NCI-H146 (cell line): ENCODE results near the gene CDC73.
"Not testable (repeated sequence)": the region's sequence is repeated elsewhere in the genome, so short reads cannot be mapped to it uniquely, and the experiment has no call there.

ENCODE experiments used
- DNase-seq: peaks from one replicate; lab custom pipeline; 2025; lab: John Stamatoyannopoulos, UW

Gene CDC73

GRCh38 chr1:193181985-193182384, 60.2 kb downstream of the CDC73 start:
- peak; percentile 49 for DNase-seq

GRCh38 chr1:193183019-193183627, 61.3 kb downstream of the CDC73 start:
- DNase-seq = peak; percentile 73

GRCh38 chr1:193184776-193185175, 62.9 kb downstream of the CDC73 start:
- no peak for DNase-seq

- peak; percentile 10 for DNase-seq
These were observed 63.4 kb downstream of the CDC73 start for GRCh38 chr1:193185211-193185610.

- peak; percentile 81 for DNase-seq
These were observed 64.3 kb downstream of the CDC73 start, which contains the start of gene B3GALT2 for GRCh38 chr1:193185901-193186731. Gene B3GALT2, minus strand, starts transcription at chr1:193186613. Its CDS starts 5,051 bp downstream, at chr1:193181562.

- DNase-seq = peak; percentile 10
These were observed 65.3 kb downstream of the CDC73 start for GRCh38 chr1:193187114-193187513.

GRCh38 chr1:193188915-193189314, 67.1 kb downstream of the CDC73 start:
- DNase-seq = not testable (repeated sequence)

GRCh38 chr1:193189442-193190095, 67.7 kb downstream of the CDC73 start:
- no peak for DNase-seq

- DNase-seq = peak; percentile 4
These were observed 68.4 kb downstream of the CDC73 start for GRCh38 chr1:193190096-193190744.

GRCh38 chr1:193192586-193192985, 70.8 kb downstream of the CDC73 start:
- no peak for DNase-seq

GRCh38 chr1:193199940-193200339, 78.1 kb downstream of the CDC73 start:
- no peak for DNase-seq

GRCh38 chr1:193201021-193201420, 79.2 kb downstream of the CDC73 start:
- no peak for DNase-seq

GRCh38 chr1:193210996-193211395, 89.2 kb downstream of the CDC73 start:
- no peak for DNase-seq

- no peak for DNase-seq
These were observed 89.7 kb downstream of the CDC73 start for GRCh38 chr1:193211539-193211938.

GRCh38 chr1:193212637-193213036, 90.8 kb downstream of the CDC73 start:
- DNase-seq = no peak

GRCh38 chr1:193213998-193214397, 92.2 kb downstream of the CDC73 start:
- DNase-seq = no peak

- DNase-seq = peak; percentile 45
These were observed 95.1 kb downstream of the CDC73 start for GRCh38 chr1:193216920-193217319.

GRCh38 chr1:193219391-193219790, 97.6 kb downstream of the CDC73 start:
- no peak for DNase-seq

GRCh38 chr1:193221651-193222050, 99.8 kb downstream of the CDC73 start:
- peak; percentile 33 for DNase-seq

- no peak for DNase-seq
These were observed 100.3 kb downstream of the CDC73 start for GRCh38 chr1:193222056-193222615.

- peak; percentile 1 for DNase-seq
These were observed 107.3 kb downstream of the CDC73 start for GRCh38 chr1:193229136-193229535.

GRCh38 chr1:193231146-193231545, 109.3 kb downstream of the CDC73 start:
- not testable (repeated sequence) for DNase-seq
